ENCODE results near the gene STX5. TPM values are rescaled to one million over a fixed set of nuclear protein-coding genes. Genes with fewer than 3 reads are reported as not detected.
A peak's percentile ranks its signal among the peaks of the same experiment; 100 is the strongest.
"Not testable (repeated sequence)": the region's sequence is repeated elsewhere in the genome, so short reads cannot be mapped to it uniquely, and the experiment has no call there.

STX5 gene
- total RNA-seq, 1 experiment from 2014 or later, result 24.0 TPM

DNA sequence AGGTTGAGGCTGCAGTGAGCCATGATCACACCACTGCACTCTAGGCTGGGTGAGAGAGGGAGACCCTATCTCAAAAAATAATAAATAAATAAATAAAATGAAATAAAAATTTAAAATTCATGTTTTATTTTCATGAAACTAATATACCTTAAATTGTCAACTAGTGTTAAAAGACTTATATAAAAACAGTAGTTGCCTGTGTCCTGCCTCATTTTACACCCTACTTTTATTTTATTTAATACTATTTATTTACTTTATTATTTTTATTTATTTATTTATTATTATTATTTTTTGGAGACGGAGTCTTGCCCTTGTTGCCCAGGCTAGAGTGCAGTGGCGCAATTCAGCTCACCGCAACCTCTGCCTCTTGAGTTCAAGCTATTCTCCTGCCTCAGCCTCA, 12.3 kb upstream of the STX5 start:
- H3K36me3 ChIP-seq (replicated peaks; ENCODE audit: control insufficient read depth, insufficient read depth, low read length), result no peaks in the 10 kb centered on the region
- H3K27me3 ChIP-seq (ENCODE audit: control insufficient read depth, insufficient read depth, low read length), result no peaks in the 10 kb centered on the region
- no peak overlapping the region for H3K4me3 ChIP-seq (ENCODE audit: insufficient read depth, low read depth, low read length)
- DNase-seq, result no peak

DNA sequence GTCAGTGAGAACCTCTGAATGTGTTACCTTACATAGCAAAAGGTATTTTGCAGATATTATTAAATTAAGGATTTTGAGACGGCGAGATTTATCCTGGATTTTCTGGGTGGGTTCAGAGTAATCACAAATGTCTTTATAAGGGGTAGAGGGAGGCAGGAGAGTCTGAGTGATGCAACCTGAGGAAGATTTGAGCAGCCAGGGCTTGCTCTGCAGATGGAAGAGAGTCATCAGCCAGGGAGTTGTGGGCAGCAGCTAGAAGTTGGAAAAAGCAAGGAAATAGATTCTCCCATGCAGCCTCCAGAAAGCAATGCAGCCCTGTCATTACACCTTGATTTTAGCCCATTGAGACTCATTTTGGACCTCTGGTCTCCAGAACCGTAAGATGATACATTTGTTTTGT, 11.6 kb upstream of the STX5 start:
- DNase-seq, result no peak
- Histone ChIP-seq H3K36me3 (replicated peaks; ENCODE audit: control insufficient read depth, insufficient read depth, low read length) (no peaks in the 10 kb centered on the region), H3K4me3 (ENCODE audit: insufficient read depth, low read depth, low read length) (no peak overlapping the region), H3K27me3 (ENCODE audit: control insufficient read depth, insufficient read depth, low read length) (no peaks in the 10 kb centered on the region)

DNA sequence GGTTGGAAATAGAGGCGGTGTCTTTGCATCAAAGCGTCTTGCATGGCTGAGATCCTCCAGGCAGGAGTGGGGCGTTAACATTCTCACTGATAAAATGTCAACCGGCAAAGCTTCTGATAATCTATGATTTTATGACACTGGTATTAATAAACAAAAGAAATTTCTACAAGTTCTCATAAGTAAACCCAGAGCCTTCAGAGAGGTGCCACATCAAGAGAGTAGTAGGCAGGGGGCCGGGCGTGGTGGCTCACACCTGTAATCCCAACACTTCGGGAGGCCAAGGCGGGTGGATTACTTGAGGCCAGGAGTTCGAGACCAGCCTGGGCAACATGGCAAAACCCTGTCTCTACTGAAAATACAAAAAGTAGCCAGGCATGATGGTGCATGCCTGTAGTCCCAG, 11.0 kb upstream of the STX5 start:
- not testable (repeated sequence) for DNase-seq; H3K4me3 ChIP-seq (ENCODE audit: insufficient read depth, low read depth, low read length)

DNA sequence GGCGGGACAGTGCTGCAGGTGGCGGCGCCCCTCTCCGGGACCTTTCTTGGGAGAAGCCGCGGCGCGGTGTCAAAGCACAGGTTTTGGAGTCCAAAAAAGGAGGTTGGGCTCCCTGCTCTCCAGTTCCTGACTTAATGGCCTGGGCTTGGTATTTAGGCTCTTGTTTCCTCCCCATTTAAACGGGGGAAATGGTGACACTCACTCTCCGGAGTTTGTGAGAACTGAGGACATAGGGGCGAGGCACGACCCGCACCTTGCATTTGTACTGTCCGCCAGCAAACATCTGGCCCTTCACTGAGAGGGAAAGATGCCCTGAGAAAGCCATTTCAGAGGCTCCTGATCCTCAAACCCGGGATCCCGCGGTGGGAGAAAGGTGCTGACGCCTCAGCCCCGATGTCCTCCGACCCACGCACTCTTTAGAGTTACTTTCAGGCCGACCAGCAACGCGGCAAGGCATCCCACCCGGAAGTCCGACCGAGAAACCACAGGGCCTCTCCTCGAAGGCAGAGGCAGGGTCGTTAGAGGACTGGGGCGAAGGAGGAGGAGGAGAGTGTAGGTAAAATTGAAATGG, 10.4 kb upstream of the STX5 start:
- H3K36me3 ChIP-seq (replicated peaks; ENCODE audit: control insufficient read depth, insufficient read depth, low read length), result peaks cover 3% of the 10 kb centered on the region; the same call in 1 of the 2 replicates
- DNase-seq, result no peak
- no peaks in the 10 kb centered on the region for H3K27me3 ChIP-seq (ENCODE audit: control insufficient read depth, insufficient read depth, low read length)
- peak overlapping the region; percentile 41 for H3K4me3 ChIP-seq (ENCODE audit: insufficient read depth, low read depth, low read length)

More for the DNA sequence above, 11.0 kb upstream of the STX5 start:
- not testable (repeated sequence) for H3K27me3 ChIP-seq (ENCODE audit: control insufficient read depth, insufficient read depth, low read length); H3K36me3 ChIP-seq (replicated peaks; ENCODE audit: control insufficient read depth, insufficient read depth, low read length)

DNA sequence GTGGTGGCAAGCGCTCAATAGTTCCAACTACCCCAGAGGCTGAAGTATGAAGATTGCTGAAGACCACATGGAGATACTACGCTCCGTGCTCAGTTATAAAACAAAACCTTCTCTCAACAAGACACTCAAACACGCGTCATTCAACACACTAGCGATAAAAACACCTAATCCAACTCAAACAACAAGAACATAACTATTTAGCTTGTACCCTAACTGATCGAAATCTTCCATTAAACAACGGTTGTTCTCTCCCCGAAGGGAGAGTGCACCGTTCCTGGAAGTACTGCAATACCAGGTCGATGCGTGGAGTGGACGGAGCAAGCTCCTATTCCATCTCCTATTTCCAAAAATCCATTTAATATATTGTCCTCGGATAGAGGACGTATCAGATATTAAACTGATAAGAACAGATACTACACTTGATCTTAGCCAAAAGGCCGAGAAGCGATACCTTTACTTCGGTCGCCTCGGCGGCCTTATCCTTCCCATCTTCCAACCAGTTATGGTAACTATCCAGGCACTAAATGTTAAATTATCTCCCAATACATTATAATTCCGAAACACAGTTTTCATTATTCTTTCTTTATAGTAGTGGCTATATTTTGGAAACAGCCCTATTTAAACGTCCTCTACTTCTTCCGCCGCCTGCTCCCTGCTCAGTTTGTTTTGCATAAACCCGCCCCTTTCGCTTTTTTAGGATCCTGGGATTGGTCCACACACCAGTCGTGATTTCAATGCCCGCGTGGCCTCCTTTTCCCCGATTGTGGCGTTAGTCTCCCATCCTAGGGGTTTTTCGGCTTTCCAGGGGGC, 9.7 kb upstream of the STX5 start:
- peak overlapping the region; percentile 93 for H3K4me3 ChIP-seq (ENCODE audit: insufficient read depth, low read depth, low read length)
- H3K27me3 ChIP-seq (ENCODE audit: control insufficient read depth, insufficient read depth, low read length), result no peaks in the 10 kb centered on the region
- peak; percentile 93 for DNase-seq
- H3K36me3 ChIP-seq (replicated peaks; ENCODE audit: control insufficient read depth, insufficient read depth, low read length), result peaks cover 3% of the 10 kb centered on the region

DNA sequence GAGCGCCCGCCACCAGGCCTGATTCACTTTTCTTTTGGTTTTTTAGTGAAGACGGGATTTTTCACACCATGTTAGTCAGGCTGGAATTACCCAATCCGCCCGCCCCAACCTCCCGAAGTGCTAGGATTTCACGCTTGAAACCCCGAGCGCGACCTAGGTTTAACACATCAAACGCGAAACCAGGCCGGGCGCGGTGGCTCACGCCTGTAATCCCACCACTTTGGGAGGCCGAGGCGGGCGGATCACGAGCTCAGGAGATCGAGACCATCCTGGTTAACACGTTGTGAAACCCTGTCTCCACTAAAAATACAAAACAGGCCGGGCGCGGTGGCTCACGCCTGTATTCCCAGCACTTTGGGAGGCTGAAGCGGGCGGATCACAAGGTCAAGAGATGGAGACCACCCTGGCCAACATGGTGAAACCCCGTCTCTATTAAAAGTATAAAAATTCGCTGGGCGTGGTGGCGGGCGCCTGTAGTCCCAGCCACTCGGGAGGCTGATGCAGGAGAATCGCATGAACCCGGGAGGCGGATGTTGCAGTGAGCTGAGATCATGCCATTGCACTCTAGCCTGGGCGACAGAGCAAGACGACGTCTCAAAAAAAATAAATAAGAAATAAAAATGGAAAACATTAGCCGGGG, 9.0 kb upstream of the STX5 start:
- peak; percentile 66 for DNase-seq
- not testable (repeated sequence) for H3K27me3 ChIP-seq (ENCODE audit: control insufficient read depth, insufficient read depth, low read length); H3K36me3 ChIP-seq (replicated peaks; ENCODE audit: control insufficient read depth, insufficient read depth, low read length)
- peak overlapping the region; percentile 93 for H3K4me3 ChIP-seq (ENCODE audit: insufficient read depth, low read depth, low read length)

DNA sequence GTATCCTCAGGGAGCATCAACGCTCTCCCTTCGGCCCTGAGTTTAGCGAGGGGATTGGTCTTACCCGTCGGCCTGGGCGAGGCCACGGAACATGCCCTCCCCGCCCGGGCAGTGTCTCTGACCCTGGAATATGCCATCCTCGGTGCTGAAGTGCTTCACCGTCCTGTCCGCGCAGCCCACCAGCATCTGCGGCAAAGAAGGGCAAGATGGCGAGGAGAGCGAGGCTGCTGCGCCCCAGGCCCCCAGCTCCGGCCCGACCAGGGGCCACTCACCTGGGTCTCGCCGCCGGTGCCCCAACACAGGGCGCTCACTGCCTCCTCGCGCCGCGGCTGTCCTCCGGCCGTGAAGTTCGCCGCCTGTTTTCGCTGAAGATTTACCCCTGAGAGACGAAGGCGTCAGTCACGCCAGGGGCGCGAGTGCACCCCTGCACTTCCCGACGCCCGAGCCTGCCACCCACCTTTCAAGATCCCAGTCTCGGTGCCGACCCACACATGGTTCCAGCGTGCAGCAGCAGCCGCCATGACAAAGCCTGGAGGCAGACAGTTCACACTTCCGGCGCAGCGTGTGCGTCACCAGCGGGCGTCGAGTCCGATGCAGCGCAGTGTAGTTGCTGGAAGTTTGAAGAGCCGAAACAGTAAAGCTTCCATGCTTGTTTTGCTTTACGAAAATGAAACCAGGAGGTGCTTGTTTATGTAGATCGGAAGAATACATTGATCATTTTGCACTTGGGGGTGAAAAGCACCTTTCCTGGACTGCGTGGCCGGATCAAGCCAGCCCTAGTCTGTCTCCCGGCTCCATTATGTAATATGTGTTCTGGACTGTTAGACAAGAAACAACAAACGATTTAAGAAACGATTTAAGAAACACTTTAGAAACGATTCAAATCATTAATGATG, 7.4 kb upstream of the STX5 start, which contains the start of gene WDR74:
Gene WDR74 (minus strand): TSS at position 541 of the 896 bp plus-strand sequence. CDS start 20 bp downstream, at position 521.
- peak within 1 kb of the TSS; percentile 93 for H3K4me3 ChIP-seq (ENCODE audit: insufficient read depth, low read depth, low read length)

DNA sequence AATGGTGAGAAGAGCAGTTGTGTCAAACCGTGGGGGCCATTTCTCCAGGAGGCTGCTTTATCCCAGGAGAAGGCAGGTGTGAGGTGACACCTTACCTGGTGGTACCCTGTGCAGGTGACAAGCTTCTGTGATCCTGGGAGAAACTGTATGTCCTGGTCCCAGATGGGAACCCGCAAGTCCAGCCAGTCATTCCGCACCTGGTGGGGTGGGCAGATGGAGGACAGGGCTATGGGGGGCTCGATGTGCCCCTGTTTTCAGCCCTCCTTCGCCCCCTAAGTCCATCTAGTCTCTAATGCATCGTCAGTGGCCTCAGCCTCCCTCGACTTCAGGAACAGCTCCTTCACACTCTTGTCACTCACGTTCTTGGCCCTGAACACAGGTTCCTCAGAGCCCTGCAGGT, 3.5 kb upstream of the STX5 start:
- no peak overlapping the region for H3K4me3 ChIP-seq (ENCODE audit: insufficient read depth, low read depth, low read length)
- H3K36me3 ChIP-seq (replicated peaks; ENCODE audit: control insufficient read depth, insufficient read depth, low read length), result peaks cover 33% of the 10 kb centered on the region
- no peaks in the 10 kb centered on the region for H3K27me3 ChIP-seq (ENCODE audit: control insufficient read depth, insufficient read depth, low read length)
- no peak for DNase-seq

More for the DNA sequence above, 7.4 kb upstream of the STX5 start, which contains the start of gene WDR74:
- H3K27me3 ChIP-seq (ENCODE audit: control insufficient read depth, insufficient read depth, low read length), result no peaks in the 10 kb centered on the region
- H3K36me3 ChIP-seq (replicated peaks; ENCODE audit: control insufficient read depth, insufficient read depth, low read length), result peaks cover 23% of the 10 kb centered on the region
- peak; percentile 90 for DNase-seq

DNA sequence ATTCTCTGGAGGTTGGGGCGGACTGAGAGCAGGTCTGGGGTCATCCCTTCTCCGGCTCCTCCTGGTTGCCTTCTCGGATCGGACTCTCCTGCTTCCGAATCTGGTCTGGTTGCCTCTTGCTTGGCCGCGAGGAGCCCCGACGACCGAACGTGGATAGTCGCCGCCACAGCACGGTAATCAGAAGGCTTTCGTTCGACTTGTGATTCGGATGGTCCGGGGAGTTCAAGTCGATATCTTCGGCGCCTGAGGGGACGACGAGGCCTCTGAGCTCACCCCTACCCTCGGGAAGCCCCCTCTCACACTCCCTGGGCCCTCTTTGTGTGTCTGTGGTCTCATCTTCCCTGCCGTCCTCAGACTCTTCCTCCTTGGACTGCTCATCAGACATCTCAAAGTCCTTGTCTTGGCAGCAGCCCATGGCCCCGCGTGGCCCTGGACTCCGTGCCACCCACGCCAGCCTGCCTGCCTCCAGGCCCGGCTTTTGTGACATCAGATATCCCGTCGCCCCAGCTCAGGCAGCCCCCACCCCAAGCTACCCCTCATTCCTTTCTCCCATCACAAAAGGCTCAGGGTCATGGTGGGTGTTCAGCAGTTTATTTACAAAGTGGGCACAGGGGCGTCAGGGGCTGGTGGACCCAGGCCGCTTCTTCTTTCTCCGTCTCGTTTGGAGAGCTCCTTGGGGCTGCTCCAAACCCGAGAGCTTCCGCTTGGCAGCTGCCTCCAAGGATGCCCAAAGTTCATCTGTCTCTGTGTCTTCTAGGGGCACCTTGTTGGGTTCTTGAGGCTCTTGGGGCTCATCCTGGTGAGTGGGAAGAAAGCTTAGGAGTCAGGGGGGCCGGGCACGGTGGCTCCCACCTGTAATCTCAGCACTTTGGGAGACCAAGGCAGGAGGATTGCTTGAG, 734 bp upstream of the STX5 start, which contains the start of gene TEX54:
Gene TEX54 (minus strand): TSS at position 506 of the 899 bp plus-strand sequence.
- Histone ChIP-seq H3K27me3 (ENCODE audit: control insufficient read depth, insufficient read depth, low read length) (no peaks in the 10 kb centered on the region), H3K4me3 (ENCODE audit: insufficient read depth, low read depth, low read length) (peak within 1 kb of the TSS; percentile 87), H3K36me3 (replicated peaks; ENCODE audit: control insufficient read depth, insufficient read depth, low read length) (peaks cover 33% of the 10 kb centered on the region)
- DNase-seq, result no peak

DNA sequence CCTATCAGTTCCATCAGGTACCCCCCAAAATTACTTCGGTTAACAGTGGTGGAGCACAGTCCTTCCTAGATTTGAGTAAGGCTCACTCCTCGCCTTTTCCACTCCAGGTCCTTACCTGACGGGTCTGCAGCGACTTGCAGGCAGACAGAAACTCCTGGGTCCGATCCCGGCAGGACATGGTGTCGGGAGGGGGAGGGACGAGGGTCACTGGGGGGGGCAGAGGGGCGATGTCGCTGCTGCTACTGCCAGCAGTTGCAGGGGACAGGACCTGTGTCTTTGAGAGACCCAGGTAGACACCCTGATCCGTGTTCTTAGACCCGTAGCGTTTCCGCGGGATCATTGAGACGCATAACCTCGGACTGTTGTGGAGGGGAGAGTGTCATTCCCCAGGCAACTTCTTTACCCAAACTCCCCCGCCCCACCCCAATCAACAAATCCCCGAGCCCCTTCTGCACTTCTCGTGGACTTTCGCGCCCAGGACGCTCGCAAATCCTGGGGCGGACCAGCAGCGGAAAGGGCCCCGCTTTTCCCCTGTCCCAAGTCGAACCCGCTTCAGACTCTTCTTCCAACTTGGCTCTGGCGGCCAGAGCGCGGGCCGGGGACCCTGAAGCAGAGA, 839 bp downstream of the STX5 start:
- Histone ChIP-seq H3K36me3 (replicated peaks; ENCODE audit: control insufficient read depth, insufficient read depth, low read length) (peaks cover 34% of the 10 kb centered on the region), H3K27me3 (ENCODE audit: control insufficient read depth, insufficient read depth, low read length) (no peaks in the 10 kb centered on the region), H3K4me3 (ENCODE audit: insufficient read depth, low read depth, low read length) (peak overlapping the region; percentile 87)
- DNase-seq, result peak; percentile 82

DNA sequence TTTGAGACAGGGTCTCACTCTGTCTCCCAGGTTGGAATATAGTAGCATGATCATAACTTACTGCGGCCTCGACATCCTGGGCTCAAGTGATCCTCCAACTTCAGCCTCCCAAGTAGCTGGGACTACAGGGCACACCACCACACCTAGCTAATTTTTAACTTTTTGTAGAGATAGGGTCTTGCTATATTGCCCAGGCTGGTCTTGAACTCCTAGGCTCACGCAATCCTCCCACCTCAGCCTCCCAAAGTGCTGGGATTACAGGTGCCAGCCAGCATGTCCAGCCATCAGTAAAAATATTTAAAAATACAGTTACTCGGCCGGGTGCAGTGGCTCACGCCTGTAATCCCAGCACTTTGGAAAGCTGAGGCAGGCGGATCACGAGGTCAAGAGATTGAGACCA, 3.7 kb downstream of the STX5 start:
- H3K36me3 ChIP-seq (replicated peaks; ENCODE audit: control insufficient read depth, insufficient read depth, low read length), result peaks cover 29% of the 10 kb centered on the region
- not testable (repeated sequence) for H3K27me3 ChIP-seq (ENCODE audit: control insufficient read depth, insufficient read depth, low read length); H3K4me3 ChIP-seq (ENCODE audit: insufficient read depth, low read depth, low read length); DNase-seq

DNA sequence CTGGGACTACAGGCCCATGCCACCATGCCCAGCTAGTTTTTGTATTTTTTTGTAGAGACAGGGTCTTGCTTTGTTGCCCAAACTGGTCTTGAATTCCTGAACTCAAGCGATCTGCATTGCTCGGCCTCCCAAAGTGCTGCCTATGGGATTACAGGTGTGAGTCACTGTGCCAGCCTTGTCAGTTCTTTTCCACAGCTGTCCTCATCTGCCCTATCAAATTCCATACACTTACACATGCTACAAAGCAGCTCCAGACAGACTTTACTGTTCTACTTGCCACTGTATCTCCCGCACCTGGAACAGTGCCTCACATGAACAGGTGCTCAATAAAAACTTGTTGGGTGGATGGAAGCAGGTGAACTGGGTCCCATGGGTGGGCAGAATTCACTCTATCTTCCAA, 8.2 kb downstream of the STX5 start:
- Histone ChIP-seq H3K4me3 (ENCODE audit: insufficient read depth, low read depth, low read length) (no peak overlapping the region), H3K36me3 (replicated peaks; ENCODE audit: control insufficient read depth, insufficient read depth, low read length) (peaks cover 36% of the 10 kb centered on the region), H3K27me3 (ENCODE audit: control insufficient read depth, insufficient read depth, low read length) (no peaks in the 10 kb centered on the region)
- DNase-seq, result no peak

DNA sequence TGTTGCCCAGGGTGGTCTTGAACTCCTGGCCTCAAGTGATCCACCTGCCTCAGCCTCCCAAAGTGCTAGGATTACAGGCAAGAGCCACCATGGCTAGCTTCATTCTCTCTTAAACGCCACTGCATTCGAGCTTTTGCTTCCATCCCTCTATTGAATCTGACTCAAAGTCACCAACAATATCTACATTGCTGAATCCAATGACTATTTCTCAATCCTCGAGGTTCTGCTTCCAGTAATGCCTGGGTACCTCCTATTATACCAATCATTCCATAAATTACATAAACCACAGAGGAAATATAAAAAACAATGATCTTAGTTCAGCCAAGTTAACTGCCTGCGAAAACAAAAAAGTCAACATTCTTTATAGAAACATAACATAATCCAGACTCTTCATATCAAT, 14.7 kb downstream of the STX5 start:
- Histone ChIP-seq H3K36me3 (replicated peaks; ENCODE audit: control insufficient read depth, insufficient read depth, low read length) (peaks cover 4% of the 10 kb centered on the region; the same call in 1 of the 2 replicates), H3K4me3 (ENCODE audit: insufficient read depth, low read depth, low read length) (no peak overlapping the region), H3K27me3 (ENCODE audit: control insufficient read depth, insufficient read depth, low read length) (no peaks in the 10 kb centered on the region)
- DNase-seq, result no peak
